Liver (tissue), 9 donors: ENCODE results near the gene C7orf57. TPM values are rescaled to one million over a fixed set of nuclear protein-coding genes. Genes with fewer than 3 reads are reported as not detected.

Experiments
- DNase-seq: peaks from one replicate; pipeline ENCODE4 v3.0.0-alpha.2; 2017; ENCODE audit warnings: low spot score
- H3K27ac ChIP-seq, 2 donors: one replicate each; pipeline ENCODE4 v1.7.0; 2013; ENCODE audit warnings: inconsistent platforms in 2 of 2, low read length in 2 of 2, control low read depth in 1 of 2, low read depth in 1 of 2, mild to moderate bottlenecking in 1 of 2
- H3K27me3 ChIP-seq, 4 donors: one replicate each; pipeline versions ENCODE4 v1.6.1 to v1.7.0; 2013; ENCODE audit warnings: low read length in 3 of 4, inconsistent platforms in 1 of 4, mild to moderate bottlenecking in 1 of 4, moderate library complexity in 1 of 4; ENCODE audit not compliant: control insufficient read depth in 4 of 4, insufficient read depth in 4 of 4
- H3K36me3 ChIP-seq, 4 donors: one replicate each; pipeline versions ENCODE4 v1.6.1 to v1.7.0; 2013; ENCODE audit warnings: low read length in 3 of 4, mild to moderate bottlenecking in 3 of 4, low read depth in 1 of 4, moderate library complexity in 1 of 4; ENCODE audit not compliant: control insufficient read depth in 4 of 4, insufficient read depth in 3 of 4
- H3K4me1 ChIP-seq, 4 donors: one replicate each; pipeline versions ENCODE4 v1.6.1 to v1.7.0; 2013; ENCODE audit warnings: low read length in 3 of 4, mild to moderate bottlenecking in 3 of 4, moderate library complexity in 1 of 4; ENCODE audit not compliant: control insufficient read depth in 4 of 4, insufficient read depth in 4 of 4
- H3K4me3 ChIP-seq, 3 donors: one replicate each; pipeline versions ENCODE4 v1.6.1 to v1.7.0; 2013; ENCODE audit warnings: low read length in 3 of 3, control low read depth in 1 of 3, low read depth in 1 of 3, mild to moderate bottlenecking in 1 of 3
- H3K9ac ChIP-seq, 2 donors: one replicate each; pipeline ENCODE4 v1.7.0; 2013; ENCODE audit warnings: low read length in 2 of 2, mild to moderate bottlenecking in 2 of 2, moderate library complexity in 2 of 2, control low read depth in 1 of 2, low read depth in 1 of 2
- H3K9me3 ChIP-seq, 4 donors: one replicate each; pipeline versions ENCODE4 v1.6.1 to v1.7.0; 2013; ENCODE audit warnings: low read length in 3 of 4; ENCODE audit not compliant: control insufficient read depth in 4 of 4
- EGR1 ChIP-seq, 2 donors: IDR thresholded peaks; 2 replicates each; pipeline ENCODE4 v1.6.1; 2016 to 2018; ENCODE audit warnings: antibody characterized with exemption in 2 of 2, low read depth in 2 of 2
- FOXA1 ChIP-seq: IDR thresholded peaks from 2 replicates; pipeline ENCODE4 v1.6.1; 2016; ENCODE audit warnings: antibody characterized with exemption
- FOXA2 ChIP-seq: IDR thresholded peaks from 2 replicates; pipeline ENCODE4 v1.6.1; 2016; ENCODE audit warnings: antibody characterized with exemption
- GABPA ChIP-seq, 2 donors: IDR thresholded peaks in 1 of 2; conservative IDR thresholded peaks in 1 of 2; 2 replicates each; pipeline ENCODE4 v1.6.1; 2016; ENCODE audit warnings: antibody characterized with exemption in 2 of 2, mild to moderate bottlenecking in 1 of 2, moderate library complexity in 1 of 2
- HNF4A ChIP-seq, 2 donors: conservative IDR thresholded peaks; 2 replicates each; pipeline ENCODE4 v1.6.1; 2016; ENCODE audit warnings: antibody characterized with exemption in 2 of 2, mild to moderate bottlenecking in 2 of 2
- HNF4G ChIP-seq: IDR thresholded peaks from 2 replicates; pipeline ENCODE4 v1.6.1; 2016; ENCODE audit warnings: antibody characterized with exemption
- JUND ChIP-seq, 2 donors: IDR thresholded peaks; 2 replicates each; pipeline ENCODE4 v1.6.1; 2016; ENCODE audit warnings: antibody characterized with exemption in 2 of 2
- NR2F2 ChIP-seq: IDR thresholded peaks from 2 replicates; pipeline ENCODE4 v1.6.1; 2016; ENCODE audit warnings: antibody characterized with exemption
- RAD21 ChIP-seq, 2 donors: IDR thresholded peaks; 2 replicates each; pipeline ENCODE4 v1.6.1; 2016; ENCODE audit warnings: antibody characterized with exemption in 2 of 2, mild to moderate bottlenecking in 2 of 2
- RXRA ChIP-seq, 2 donors: IDR thresholded peaks; 2 replicates each; pipeline ENCODE4 v1.6.1; 2017 to 2018; ENCODE audit warnings: antibody characterized with exemption in 2 of 2, mild to moderate bottlenecking in 1 of 2
- SP1 ChIP-seq: IDR thresholded peaks from 2 replicates; pipeline ENCODE4 v1.6.1; 2018; ENCODE audit warnings: antibody characterized with exemption, mild to moderate bottlenecking
- TAF1 ChIP-seq: conservative IDR thresholded peaks from 2 replicates; pipeline ENCODE4 v1.6.1; 2016; ENCODE audit warnings: antibody characterized with exemption, mild to moderate bottlenecking
- YY1 ChIP-seq: IDR thresholded peaks from 2 replicates; pipeline ENCODE4 v1.6.1; 2016; ENCODE audit warnings: antibody characterized with exemption, mild to moderate bottlenecking
- WGBS: extraction: QIAGEN DNeasy Blood & Tissue Kit; methylation state at CpG from one replicate; pipeline ENCODE4 v1.1.7; 2013; 5-methylcytosine and 5-hydroxymethylcytosine counted together
- polyA plus RNA-seq, 2 donors: library from polyadenylated mRNA; stranded (reverse) in 1 of 2; unstranded in 1 of 2; fragments of 200-250 nt in 1 of 2; fragments of >200 nt in 1 of 2; fragmentation: Nextera tagmentation in 1 of 2; extraction: Ambion mirVana in 1 of 2; gene quantifications; one replicate each; pipeline versions ENCODE4 v1.2.1 to v1.2.3, GENCODE V29; 2013 to 2015
- total RNA-seq, 2 donors: library from RNA; depleted of rRNA; stranded (reverse); fragments of >200 nt; gene quantifications; one replicate each; pipeline ENCODE4 v1.2.3, GENCODE V29; 2014
- TF ChIP-seq, protein P1 (sequence below): IDR thresholded peaks from 2 replicates; pipeline ENCODE4 v1.6.1; 2016; ENCODE audit warnings: antibody characterized with exemption
- TF ChIP-seq, protein P2 (sequence below): fragments of 150-350 bp; IDR thresholded peaks from 2 replicates; pipeline ENCODE4 v1.5.1; 2017; ENCODE audit warnings: improper control_type of control experiment, low read depth, low read length; ENCODE audit not compliant: missing input control
- TF ChIP-seq, protein P3 (sequence below): IDR thresholded peaks from 2 replicates; pipeline ENCODE4 v1.6.1; 2016; ENCODE audit warnings: antibody characterized with exemption
- TF ChIP-seq, protein P4 (sequence below): IDR thresholded peaks from 2 replicates; pipeline ENCODE4 v1.6.1; 2016; ENCODE audit warnings: antibody characterized with exemption, mild to moderate bottlenecking
- TF ChIP-seq, protein P5 (sequence below): IDR thresholded peaks from 2 replicates; pipeline ENCODE4 v1.6.1; 2016; ENCODE audit warnings: antibody characterized with exemption
- donor health status: healthy.
- donor health status: healthy.
- donor health status: healthy.
- donor health status: healthy.
- donor health status: healthy.

Gene C7orf57
- total and polyA plus RNA-seq, 4 donors: not detected

DNA sequence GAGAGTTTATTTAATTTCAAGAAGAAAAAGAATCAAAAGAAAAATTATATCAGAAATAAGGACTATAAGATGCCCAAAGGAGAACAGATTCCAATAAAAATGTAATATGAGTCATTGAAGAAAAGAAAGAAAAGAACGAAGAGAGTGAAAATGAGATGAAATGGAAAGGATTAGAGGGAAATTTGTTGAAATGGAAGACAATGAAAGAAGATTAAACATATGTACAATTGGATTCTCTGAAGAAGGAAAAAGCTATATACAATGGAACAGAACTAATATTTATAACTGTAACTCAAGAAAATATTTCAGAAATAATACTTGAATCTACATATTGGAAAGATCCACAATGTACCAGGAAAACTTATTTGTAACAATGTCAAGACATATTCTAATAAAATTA lies 28.6 kb downstream of the C7orf57 start:
- no peak for TF ChIP-seq RAD21 (IDR thresholded peaks at IDR 0.05)
- TF ChIP-seq HNF4A (conservative IDR thresholded peaks at IDR 0.05): no peak
- TF ChIP-seq TAF1: no peak
- no peak for TF ChIP-seq EGR1 (IDR thresholded peaks at IDR 0.05; ENCODE audit: low read depth in 2 of 2)
- TF ChIP-seq FOXA1: no peak
- TF ChIP-seq, protein P1, sequence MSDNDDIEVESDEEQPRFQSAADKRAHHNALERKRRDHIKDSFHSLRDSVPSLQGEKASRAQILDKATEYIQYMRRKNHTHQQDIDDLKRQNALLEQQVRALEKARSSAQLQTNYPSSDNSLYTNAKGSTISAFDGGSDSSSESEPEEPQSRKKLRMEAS: no peak
- no peak for TF ChIP-seq YY1
- no peak for TF ChIP-seq HNF4G
- TF ChIP-seq, protein P2, sequence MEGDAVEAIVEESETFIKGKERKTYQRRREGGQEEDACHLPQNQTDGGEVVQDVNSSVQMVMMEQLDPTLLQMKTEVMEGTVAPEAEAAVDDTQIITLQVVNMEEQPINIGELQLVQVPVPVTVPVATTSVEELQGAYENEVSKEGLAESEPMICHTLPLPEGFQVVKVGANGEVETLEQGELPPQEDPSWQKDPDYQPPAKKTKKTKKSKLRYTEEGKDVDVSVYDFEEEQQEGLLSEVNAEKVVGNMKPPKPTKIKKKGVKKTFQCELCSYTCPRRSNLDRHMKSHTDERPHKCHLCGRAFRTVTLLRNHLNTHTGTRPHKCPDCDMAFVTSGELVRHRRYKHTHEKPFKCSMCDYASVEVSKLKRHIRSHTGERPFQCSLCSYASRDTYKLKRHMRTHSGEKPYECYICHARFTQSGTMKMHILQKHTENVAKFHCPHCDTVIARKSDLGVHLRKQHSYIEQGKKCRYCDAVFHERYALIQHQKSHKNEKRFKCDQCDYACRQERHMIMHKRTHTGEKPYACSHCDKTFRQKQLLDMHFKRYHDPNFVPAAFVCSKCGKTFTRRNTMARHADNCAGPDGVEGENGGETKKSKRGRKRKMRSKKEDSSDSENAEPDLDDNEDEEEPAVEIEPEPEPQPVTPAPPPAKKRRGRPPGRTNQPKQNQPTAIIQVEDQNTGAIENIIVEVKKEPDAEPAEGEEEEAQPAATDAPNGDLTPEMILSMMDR: no peak
- TF ChIP-seq JUND (IDR thresholded peaks at IDR 0.05): no peak
- TF ChIP-seq, protein P3, sequence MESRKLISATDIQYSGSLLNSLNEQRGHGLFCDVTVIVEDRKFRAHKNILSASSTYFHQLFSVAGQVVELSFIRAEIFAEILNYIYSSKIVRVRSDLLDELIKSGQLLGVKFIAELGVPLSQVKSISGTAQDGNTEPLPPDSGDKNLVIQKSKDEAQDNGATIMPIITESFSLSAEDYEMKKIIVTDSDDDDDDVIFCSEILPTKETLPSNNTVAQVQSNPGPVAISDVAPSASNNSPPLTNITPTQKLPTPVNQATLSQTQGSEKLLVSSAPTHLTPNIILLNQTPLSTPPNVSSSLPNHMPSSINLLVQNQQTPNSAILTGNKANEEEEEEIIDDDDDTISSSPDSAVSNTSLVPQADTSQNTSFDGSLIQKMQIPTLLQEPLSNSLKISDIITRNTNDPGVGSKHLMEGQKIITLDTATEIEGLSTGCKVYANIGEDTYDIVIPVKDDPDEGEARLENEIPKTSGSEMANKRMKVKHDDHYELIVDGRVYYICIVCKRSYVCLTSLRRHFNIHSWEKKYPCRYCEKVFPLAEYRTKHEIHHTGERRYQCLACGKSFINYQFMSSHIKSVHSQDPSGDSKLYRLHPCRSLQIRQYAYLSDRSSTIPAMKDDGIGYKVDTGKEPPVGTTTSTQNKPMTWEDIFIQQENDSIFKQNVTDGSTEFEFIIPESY: no peak
- no peak for TF ChIP-seq SP1
- no peak for TF ChIP-seq NR2F2
- TF ChIP-seq FOXA2: no peak
- WGBS: 76% methylated on average over 1 of the region's 1 CpG
- H3K27me3 ChIP-seq: no peaks in the 10 kb centered on the region

DNA sequence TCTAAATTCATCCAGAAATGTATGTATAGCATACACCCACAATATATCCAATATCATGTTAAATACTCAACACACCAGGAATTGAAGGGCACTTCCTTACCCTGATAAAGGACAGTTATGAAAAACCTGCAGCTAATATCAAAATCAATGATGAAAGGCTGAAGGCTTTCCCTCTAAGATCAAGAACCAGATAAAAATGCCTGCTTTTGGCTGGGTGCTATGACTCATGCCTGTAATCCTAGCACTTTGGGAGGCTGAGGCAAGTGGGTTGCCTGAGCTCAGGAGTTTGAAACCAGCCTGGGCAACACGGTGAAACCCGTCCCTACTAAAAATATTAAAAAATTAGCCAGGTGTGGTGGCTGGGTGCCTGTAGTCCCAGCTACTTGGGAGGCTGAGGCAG lies 32.1 kb downstream of the C7orf57 start:
- Histone ChIP-seq H3K27ac (no peak overlapping the region), H3K4me1 (no peaks in the 10 kb centered on the region), H3K9ac (no peak overlapping the region), H3K36me3 (no peaks in the 10 kb centered on the region), H3K27me3 (no peaks in the 10 kb centered on the region), H3K4me3 (no peak overlapping the region), H3K9me3 (peaks cover 0 to 5% (median 1%) of the 10 kb centered on the region in 4 donors)
- TF ChIP-seq NR2F2: no peak
- TF ChIP-seq, protein P4, sequence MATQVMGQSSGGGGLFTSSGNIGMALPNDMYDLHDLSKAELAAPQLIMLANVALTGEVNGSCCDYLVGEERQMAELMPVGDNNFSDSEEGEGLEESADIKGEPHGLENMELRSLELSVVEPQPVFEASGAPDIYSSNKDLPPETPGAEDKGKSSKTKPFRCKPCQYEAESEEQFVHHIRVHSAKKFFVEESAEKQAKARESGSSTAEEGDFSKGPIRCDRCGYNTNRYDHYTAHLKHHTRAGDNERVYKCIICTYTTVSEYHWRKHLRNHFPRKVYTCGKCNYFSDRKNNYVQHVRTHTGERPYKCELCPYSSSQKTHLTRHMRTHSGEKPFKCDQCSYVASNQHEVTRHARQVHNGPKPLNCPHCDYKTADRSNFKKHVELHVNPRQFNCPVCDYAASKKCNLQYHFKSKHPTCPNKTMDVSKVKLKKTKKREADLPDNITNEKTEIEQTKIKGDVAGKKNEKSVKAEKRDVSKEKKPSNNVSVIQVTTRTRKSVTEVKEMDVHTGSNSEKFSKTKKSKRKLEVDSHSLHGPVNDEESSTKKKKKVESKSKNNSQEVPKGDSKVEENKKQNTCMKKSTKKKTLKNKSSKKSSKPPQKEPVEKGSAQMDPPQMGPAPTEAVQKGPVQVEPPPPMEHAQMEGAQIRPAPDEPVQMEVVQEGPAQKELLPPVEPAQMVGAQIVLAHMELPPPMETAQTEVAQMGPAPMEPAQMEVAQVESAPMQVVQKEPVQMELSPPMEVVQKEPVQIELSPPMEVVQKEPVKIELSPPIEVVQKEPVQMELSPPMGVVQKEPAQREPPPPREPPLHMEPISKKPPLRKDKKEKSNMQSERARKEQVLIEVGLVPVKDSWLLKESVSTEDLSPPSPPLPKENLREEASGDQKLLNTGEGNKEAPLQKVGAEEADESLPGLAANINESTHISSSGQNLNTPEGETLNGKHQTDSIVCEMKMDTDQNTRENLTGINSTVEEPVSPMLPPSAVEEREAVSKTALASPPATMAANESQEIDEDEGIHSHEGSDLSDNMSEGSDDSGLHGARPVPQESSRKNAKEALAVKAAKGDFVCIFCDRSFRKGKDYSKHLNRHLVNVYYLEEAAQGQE: no peak
- TF ChIP-seq SP1: no peak
- TF ChIP-seq GABPA (IDR thresholded peaks at IDR 0.05 in 1 of 2, conservative IDR thresholded peaks at IDR 0.05 in 1 of 2): no peak
- TF ChIP-seq HNF4G: no peak
- TF ChIP-seq, protein P5, sequence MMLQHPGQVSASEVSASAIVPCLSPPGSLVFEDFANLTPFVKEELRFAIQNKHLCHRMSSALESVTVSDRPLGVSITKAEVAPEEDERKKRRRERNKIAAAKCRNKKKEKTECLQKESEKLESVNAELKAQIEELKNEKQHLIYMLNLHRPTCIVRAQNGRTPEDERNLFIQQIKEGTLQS: no peak
- no peak for TF ChIP-seq JUND (IDR thresholded peaks at IDR 0.05)
- no peak for TF ChIP-seq YY1
- no peak for TF ChIP-seq RXRA (IDR thresholded peaks at IDR 0.05)
- TF ChIP-seq HNF4A (conservative IDR thresholded peaks at IDR 0.05): no peak
- TF ChIP-seq, protein P2: no peak
- TF ChIP-seq RAD21 (IDR thresholded peaks at IDR 0.05): no peak
- TF ChIP-seq, protein P1: no peak
- no peak for TF ChIP-seq TAF1
- TF ChIP-seq, protein P3: no peak
- TF ChIP-seq FOXA2: no peak
- no peak for TF ChIP-seq EGR1 (IDR thresholded peaks at IDR 0.05; ENCODE audit: low read depth in 2 of 2)
- TF ChIP-seq FOXA1: no peak
- 96% methylated on average over 2 of the region's 2 CpGs for WGBS
- DNase-seq: no peak

More for the DNA sequence above, 28.6 kb downstream of the C7orf57 start:
- Histone ChIP-seq H3K27ac (no peak overlapping the region), H3K9me3 (no peaks in the 10 kb centered on the region), H3K9ac (no peak overlapping the region), H3K4me1 (no peaks in the 10 kb centered on the region), H3K36me3 (no peaks in the 10 kb centered on the region), H3K4me3 (no peak overlapping the region)
- DNase-seq: no peak
